GDM1 (cell line): ENCODE data around the gene LIMK2.
"Not testable (repeated sequence)": the region's sequence is repeated elsewhere in the genome, so short reads cannot be mapped to it uniquely, and the experiment has no call there.

Experiments
- DNase-seq: peaks from one replicate; lab custom pipeline; 2025; lab: John Stamatoyannopoulos, UW

The LIMK2 gene

GRCh38 chr22:31211482-31211861 is 626 bp upstream of the LIMK2 start:
- DNase-seq: no peak

GRCh38 chr22:31212783-31213629 is 908 bp downstream of the LIMK2 start:
- DNase-seq: no peak

GRCh38 chr22:31215018-31215535 is 3.0 kb downstream of the LIMK2 start:
- DNase-seq: no peak

GRCh38 chr22:31218565-31219262 is 6.6 kb downstream of the LIMK2 start:
- DNase-seq: no peak

GRCh38 chr22:31221084-31221483 is 9.0 kb downstream of the LIMK2 start:
- DNase-seq: no peak

- DNase-seq: no peak
These were observed 10.6 kb downstream of the LIMK2 start for GRCh38 chr22:31222736-31223135.

GRCh38 chr22:31223786-31224191 is 11.7 kb downstream of the LIMK2 start:
- no peak for DNase-seq

GRCh38 chr22:31224691-31225090 is 12.6 kb downstream of the LIMK2 start:
- not testable (repeated sequence) for DNase-seq

- no peak for DNase-seq
These were observed 15.1 kb downstream of the LIMK2 start for GRCh38 chr22:31227186-31227585.

GRCh38 chr22:31229402-31230079 is 17.4 kb downstream of the LIMK2 start:
- DNase-seq: no peak

GRCh38 chr22:31230155-31230870 is 18.2 kb downstream of the LIMK2 start:
- no peak for DNase-seq

GRCh38 chr22:31230871-31231621 is 18.9 kb downstream of the LIMK2 start:
- peak; percentile 86 for DNase-seq

- peak; percentile 33 for DNase-seq
These were observed 20.9 kb downstream of the LIMK2 start for GRCh38 chr22:31233001-31233400.

- peak; percentile 66 for DNase-seq
These were observed 23.0 kb downstream of the LIMK2 start for GRCh38 chr22:31235081-31235480.

GRCh38 chr22:31236044-31236443 is 23.9 kb downstream of the LIMK2 start:
- DNase-seq: not testable (repeated sequence)

- DNase-seq: no peak
These were observed 26.0 kb downstream of the LIMK2 start for GRCh38 chr22:31238057-31238456.

GRCh38 chr22:31239771-31240370 is 27.8 kb downstream of the LIMK2 start:
- no peak for DNase-seq

GRCh38 chr22:31241200-31241599 is 29.1 kb downstream of the LIMK2 start:
- no peak for DNase-seq

GRCh38 chr22:31241936-31242335 is 29.8 kb downstream of the LIMK2 start:
- no peak for DNase-seq

GRCh38 chr22:31243339-31244045 is 31.4 kb downstream of the LIMK2 start:
- DNase-seq: no peak
